Osteocyte (in vitro differentiated cells): ENCODE measurements around the gene ANKRD28. TPM values are rescaled to one million over a fixed set of nuclear protein-coding genes. Genes with fewer than 3 reads are reported as not detected.

ENCODE experiments used
- DNase-seq: peaks from one replicate; pipeline ENCODE4 v3.0.0; 2021; ENCODE audit warnings: mixed read lengths; ENCODE audit not compliant: unreplicated experiment; ENCODE audit errors: extremely low spot score
- H3K27ac Mint-ChIP-seq: one replicate; pipeline ENCODE4 v1.8.0; 2021; ENCODE audit warnings: mild to moderate bottlenecking, mixed read lengths; ENCODE audit not compliant: unreplicated experiment
- H3K27me3 Mint-ChIP-seq: one replicate; pipeline ENCODE4 v1.8.0; 2021; ENCODE audit warnings: mixed read lengths; ENCODE audit not compliant: unreplicated experiment
- H3K36me3 Mint-ChIP-seq: one replicate; pipeline ENCODE4 v1.8.0; 2021; ENCODE audit warnings: mixed read lengths; ENCODE audit not compliant: unreplicated experiment
- H3K4me1 Mint-ChIP-seq: one replicate; pipeline ENCODE4 v1.8.0; 2021; ENCODE audit warnings: mixed read lengths; ENCODE audit not compliant: unreplicated experiment
- H3K4me3 Mint-ChIP-seq: one replicate; pipeline ENCODE4 v1.8.0; 2021; ENCODE audit warnings: mild to moderate bottlenecking, moderate library complexity, mixed read lengths; ENCODE audit not compliant: unreplicated experiment
- H3K9me3 Mint-ChIP-seq: one replicate; pipeline ENCODE4 v1.8.0; 2021; ENCODE audit warnings: mixed read lengths; ENCODE audit not compliant: unreplicated experiment
- total RNA-seq: library from RNA; stranded (reverse); gene quantifications from 2 replicates; pipeline ENCODE4 v1.2.1, GENCODE V29; 2021
- TF ChIP-seq, protein P1 (sequence below): fragments of 200-600 bp; sonication (generic); IDR thresholded peaks from 2 replicates; pipeline ENCODE4 v1.5.0; 2021; ENCODE audit warnings: antibody characterized with exemption, mild to moderate bottlenecking, moderate library complexity

ANKRD28 gene
- total RNA-seq, 1 donor from 2014 or later: 151 TPM

DNA sequence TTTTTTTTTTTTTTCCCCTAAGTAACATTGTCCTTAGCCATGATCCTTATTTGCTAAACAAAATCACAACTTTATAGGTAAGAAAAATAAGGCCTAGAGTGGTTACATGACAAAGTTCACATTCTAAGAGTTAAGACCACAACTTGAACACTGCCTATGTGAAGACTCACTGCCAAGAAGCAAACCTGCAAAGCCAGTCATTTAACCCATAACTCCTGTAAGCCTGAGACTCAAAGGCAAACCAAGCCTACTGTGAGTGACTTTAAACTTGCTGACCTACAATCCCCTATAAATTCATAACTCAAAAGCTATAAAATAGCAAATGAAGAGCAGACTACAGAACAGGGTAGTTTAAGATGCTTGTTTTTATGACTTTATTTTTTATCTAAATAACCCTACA lies 12.9 kb upstream of the ANKRD28 start:
- Mint-ChIP-seq H3K27me3 (no peaks in the 10 kb centered on the region), H3K4me3 (no peak overlapping the region), H3K27ac (no peak overlapping the region), H3K36me3 (no peaks in the 10 kb centered on the region), H3K9me3 (no peaks in the 10 kb centered on the region), H3K4me1 (peaks cover 16% of the 10 kb centered on the region)
- TF ChIP-seq, protein P1, sequence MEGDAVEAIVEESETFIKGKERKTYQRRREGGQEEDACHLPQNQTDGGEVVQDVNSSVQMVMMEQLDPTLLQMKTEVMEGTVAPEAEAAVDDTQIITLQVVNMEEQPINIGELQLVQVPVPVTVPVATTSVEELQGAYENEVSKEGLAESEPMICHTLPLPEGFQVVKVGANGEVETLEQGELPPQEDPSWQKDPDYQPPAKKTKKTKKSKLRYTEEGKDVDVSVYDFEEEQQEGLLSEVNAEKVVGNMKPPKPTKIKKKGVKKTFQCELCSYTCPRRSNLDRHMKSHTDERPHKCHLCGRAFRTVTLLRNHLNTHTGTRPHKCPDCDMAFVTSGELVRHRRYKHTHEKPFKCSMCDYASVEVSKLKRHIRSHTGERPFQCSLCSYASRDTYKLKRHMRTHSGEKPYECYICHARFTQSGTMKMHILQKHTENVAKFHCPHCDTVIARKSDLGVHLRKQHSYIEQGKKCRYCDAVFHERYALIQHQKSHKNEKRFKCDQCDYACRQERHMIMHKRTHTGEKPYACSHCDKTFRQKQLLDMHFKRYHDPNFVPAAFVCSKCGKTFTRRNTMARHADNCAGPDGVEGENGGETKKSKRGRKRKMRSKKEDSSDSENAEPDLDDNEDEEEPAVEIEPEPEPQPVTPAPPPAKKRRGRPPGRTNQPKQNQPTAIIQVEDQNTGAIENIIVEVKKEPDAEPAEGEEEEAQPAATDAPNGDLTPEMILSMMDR: no peak
- no peak for DNase-seq

DNA sequence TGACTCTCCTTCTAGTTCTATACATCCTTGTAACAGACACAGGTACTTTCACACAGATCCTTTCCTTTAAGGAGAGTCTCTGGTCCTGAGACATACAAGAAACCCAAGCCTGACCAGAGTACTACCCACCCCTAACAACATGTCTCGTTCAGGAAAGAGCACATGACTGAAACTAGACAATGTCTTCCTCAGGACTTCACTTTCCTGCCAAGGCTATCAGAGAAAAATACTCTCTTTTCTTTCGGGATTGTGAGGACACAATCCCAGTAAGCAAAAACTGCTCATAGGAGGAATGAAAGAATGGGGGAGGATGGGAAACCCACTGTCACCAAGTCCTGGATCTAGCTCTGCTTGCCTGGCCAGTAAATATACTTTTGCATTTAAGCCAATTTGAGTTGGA lies 11.5 kb upstream of the ANKRD28 start:
- no peaks in the 10 kb centered on the region for H3K9me3 Mint-ChIP-seq
- no peaks in the 10 kb centered on the region for H3K36me3 Mint-ChIP-seq
- TF ChIP-seq, protein P1: no peak
- H3K27me3 Mint-ChIP-seq: no peaks in the 10 kb centered on the region
- H3K27ac Mint-ChIP-seq: peak overlapping the region; percentile 24
- H3K4me3 Mint-ChIP-seq: no peak overlapping the region
- DNase-seq: no peak
- peaks cover 29% of the 10 kb centered on the region for H3K4me1 Mint-ChIP-seq

DNA sequence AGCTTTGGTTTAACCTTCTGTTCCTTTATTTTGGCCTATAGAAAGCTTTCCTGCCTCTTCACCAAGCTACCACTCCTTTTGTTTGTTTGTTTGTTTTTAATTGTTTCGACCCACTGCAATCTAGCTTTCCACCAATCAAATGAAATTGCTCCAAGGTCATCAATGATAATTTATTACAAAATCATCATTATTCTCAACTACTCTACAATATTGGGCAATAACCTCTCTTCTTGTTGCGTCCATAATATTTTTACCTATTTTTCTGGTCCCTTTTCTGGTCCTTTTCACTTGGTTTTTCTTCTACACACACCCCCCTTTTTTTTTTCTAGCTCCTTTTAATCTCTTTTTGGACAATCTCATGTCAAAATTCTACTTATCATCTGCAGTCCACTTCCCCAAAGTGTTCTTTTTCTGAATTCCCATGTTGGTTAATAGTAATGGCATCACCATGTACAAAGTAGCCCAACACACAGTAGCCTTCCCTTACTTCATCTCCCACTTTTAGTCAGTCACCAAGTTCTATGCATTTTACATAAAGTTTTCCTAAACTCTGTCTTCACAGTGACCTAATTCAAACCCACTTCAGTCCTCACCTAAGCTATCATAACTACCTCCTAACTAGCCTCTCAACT lies 11.0 kb upstream of the ANKRD28 start:
- Mint-ChIP-seq H3K4me3 (no peak overlapping the region), H3K27ac (peak overlapping the region; percentile 24), H3K9me3 (no peaks in the 10 kb centered on the region), H3K27me3 (no peaks in the 10 kb centered on the region), H3K4me1 (peaks cover 32% of the 10 kb centered on the region), H3K36me3 (no peaks in the 10 kb centered on the region)
- TF ChIP-seq, protein P1: no peak
- DNase-seq: no peak

DNA sequence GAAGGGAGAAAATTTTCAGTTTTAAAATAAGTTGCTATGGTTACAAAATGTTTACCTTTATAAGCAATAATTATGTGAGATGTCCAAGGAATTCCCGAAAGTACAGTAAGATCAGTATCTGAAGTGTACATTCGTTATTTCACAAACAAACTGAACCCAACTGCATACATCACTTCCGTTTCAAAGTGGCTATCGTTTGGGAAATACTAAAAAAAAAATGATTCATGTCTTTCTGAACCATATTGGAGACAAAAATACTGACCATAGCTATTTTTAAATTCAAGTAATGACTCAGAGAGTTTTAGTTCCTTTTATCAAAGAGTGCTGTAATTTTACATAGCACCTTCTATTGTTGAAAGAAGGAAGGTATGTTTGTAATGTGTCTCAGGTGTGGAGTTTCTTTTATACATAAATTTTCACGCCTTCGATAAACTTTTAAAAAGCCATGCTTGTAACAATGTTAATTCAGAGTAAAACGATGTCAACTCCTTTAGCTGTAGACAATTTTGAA lies 8.0 kb upstream of the ANKRD28 start:
- Mint-ChIP-seq H3K9me3 (no peaks in the 10 kb centered on the region), H3K4me3 (no peak overlapping the region), H3K27me3 (no peaks in the 10 kb centered on the region), H3K4me1 (peaks cover 33% of the 10 kb centered on the region), H3K36me3 (no peaks in the 10 kb centered on the region), H3K27ac (peak overlapping the region; percentile 75)
- no peak for DNase-seq
- TF ChIP-seq, protein P1: no peak

DNA sequence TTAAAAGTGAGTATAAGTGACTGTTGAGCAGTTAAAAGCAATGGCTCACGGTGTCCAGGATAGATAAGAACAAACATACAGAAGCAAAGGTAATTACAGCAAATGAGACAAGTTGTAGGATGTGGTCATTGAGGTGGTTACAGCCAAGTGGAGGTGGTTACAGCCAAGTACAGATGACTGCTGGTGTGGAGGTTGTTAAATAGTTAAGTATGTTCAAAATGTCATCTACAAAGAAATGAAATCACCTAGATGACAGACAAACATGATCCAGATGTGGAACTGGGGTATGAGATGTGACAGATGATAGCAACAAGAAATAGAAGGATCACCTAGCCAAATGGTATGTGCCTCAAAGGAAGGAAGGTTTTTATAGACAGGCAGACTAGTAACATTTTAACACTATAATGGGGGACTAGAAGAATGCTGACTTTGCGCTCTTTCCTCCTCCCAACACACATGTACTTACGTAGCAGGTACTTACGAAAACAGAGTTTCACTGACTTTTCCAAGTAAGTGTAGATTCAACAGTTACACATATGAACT lies 6.8 kb upstream of the ANKRD28 start:
- TF ChIP-seq, protein P1: no peak
- Mint-ChIP-seq H3K36me3 (no peaks in the 10 kb centered on the region), H3K4me1 (peaks cover 38% of the 10 kb centered on the region), H3K9me3 (no peaks in the 10 kb centered on the region), H3K4me3 (no peak overlapping the region), H3K27ac (peak overlapping the region; percentile 75), H3K27me3 (no peaks in the 10 kb centered on the region)
- DNase-seq: no peak
